HCT116 (cell line): ENCODE results near the gene TANC1. TPM values are rescaled to one million over a fixed set of nuclear protein-coding genes. Genes with fewer than 3 reads are reported as not detected.

Source experiments
- ATAC-seq: fragments of 200-7000 bp; cut with Tn5 transposase; 2 replicates; pipeline ENCODE4 v1.9.1; 2020; ENCODE audit warnings: mild to moderate bottlenecking, moderate library complexity
- BruUV-seq: library from RNA; stranded (reverse); fragments of 400-500 nt; replicated peaks from 2 replicates; lab custom pipeline; 2021; lab: Mats Ljungman, UMichigan
- CTCF ChIA-PET: fragments of 300-600 bp; sonication (Branson Sonifier 250); formaldehyde crosslinking; loops from one replicate; lab custom pipeline; 2021; ENCODE audit warnings: antibody characterized with exemption; lab: Charles Lee
- POLR2A ChIA-PET: fragments of 300-600, 350-600 bp; sonication (Branson Sonifier 250); formaldehyde crosslinking; loops from one replicate; lab custom pipeline; 2021; ENCODE audit warnings: antibody characterized with exemption; lab: Charles Lee
- RAD21 ChIA-PET, 2 experiments: fragments of 300-600 bp; sonication (Branson Sonifier 250); formaldehyde crosslinking; loops; one replicate each; lab custom pipeline; 2023; ENCODE audit warnings: low total read pairs in 2 of 2; ENCODE audit not compliant: uncharacterized antibody in 2 of 2, unreplicated experiment in 2 of 2, low non-redundant PET in 1 of 2; lab: Charles Lee
- DNase-seq: peaks from one replicate; pipeline ENCODE4 v3.0.0-alpha.2; 2010; ENCODE audit warnings: low read depth, low spot score
- H2AFZ ChIP-seq: fragments of 200-600 bp; shearing (Covaris generic), sonication (generic); 2 replicates; pipeline ENCODE4 v1.6.1; 2017; ENCODE audit warnings: low read depth, mixed run types, mixed read lengths, antibody characterized with exemption, low read length; ENCODE audit not compliant: poor library complexity, severe bottlenecking
- H3K27ac ChIP-seq: 2 replicates; pipeline ENCODE4 v1.5.1; 2012; ENCODE audit warnings: low read depth, low read length
- H3K27me3 ChIP-seq: fragments of 200-600 bp; sonication (generic); 2 replicates; pipeline ENCODE4 v1.6.1; 2016; ENCODE audit warnings: mixed run types, low read length, mixed read lengths; ENCODE audit not compliant: insufficient read depth
- H3K36me3 ChIP-seq, 2 experiments: fragments of 200-500 bp in 1 of 2; fragments of 200-600 bp in 1 of 2; sonication (Bioruptor generic) in 1 of 2; sonication (generic) in 1 of 2; 2 replicates each; pipeline versions ENCODE4 v1.5.1 to v1.6.1; 2014 to 2016; ENCODE audit warnings: low read length in 2 of 2, inconsistent platforms in 1 of 2, mixed read lengths in 1 of 2, mixed run types in 1 of 2; ENCODE audit not compliant: insufficient read depth in 2 of 2, control insufficient read depth in 1 of 2
- H3K4me1 ChIP-seq, 2 experiments: fragments of 200-600 bp in 1 of 2; sonication (generic) in 1 of 2; 2 replicates each; pipeline versions ENCODE4 v1.5.1 to v1.6.1; 2012 to 2017; ENCODE audit warnings: low read length in 2 of 2, inconsistent platforms in 1 of 2, mild to moderate bottlenecking in 1 of 2, mixed read lengths in 1 of 2, mixed run types in 1 of 2, moderate library complexity in 1 of 2; ENCODE audit not compliant: insufficient read depth in 2 of 2, control insufficient read depth in 1 of 2
- H3K4me2 ChIP-seq: fragments of 200-600 bp; sonication (generic); 2 replicates; pipeline ENCODE4 v1.6.1; 2017; ENCODE audit warnings: mixed run types, low read length, mixed read lengths
- H3K4me3 ChIP-seq, 2 experiments: fragments of 200-600 bp in 1 of 2; sonication (generic) in 1 of 2; replicated peaks in 1 of 2; 2 replicates each; pipeline ENCODE4 v1.5.1; 2011 to 2016; ENCODE audit warnings: low read length in 2 of 2, control low read depth in 1 of 2, low read depth in 1 of 2, mild to moderate bottlenecking in 1 of 2, mixed read lengths in 1 of 2, mixed run types in 1 of 2
- H3K79me2 ChIP-seq: fragments of 200-600 bp; sonication (generic); 2 replicates; pipeline ENCODE4 v1.6.1; 2017; ENCODE audit warnings: mild to moderate bottlenecking, mixed run types, low read length, moderate library complexity, mixed read lengths; ENCODE audit not compliant: insufficient read depth
- H3K9ac ChIP-seq: fragments of 200-600 bp; sonication (generic); 2 replicates; pipeline ENCODE4 v1.6.1; 2016; ENCODE audit warnings: low read length, mixed read lengths
- H3K9me2 ChIP-seq: fragments of 200-600 bp; sonication (generic), shearing (Covaris generic); 2 replicates; pipeline ENCODE4 v1.6.1; 2017; ENCODE audit warnings: mixed run types, mild to moderate bottlenecking, moderate library complexity; ENCODE audit not compliant: insufficient read depth
- H3K9me3 ChIP-seq, 2 experiments: fragments of 200-500 bp in 1 of 2; fragments of 200-600 bp in 1 of 2; sonication (Bioruptor generic) in 1 of 2; sonication (generic) in 1 of 2; 2 replicates each; pipeline ENCODE4 v1.6.1; 2014 to 2017; ENCODE audit warnings: low read length in 2 of 2, mixed read lengths in 2 of 2, inconsistent platforms in 1 of 2, low read depth in 1 of 2, mild to moderate bottlenecking in 1 of 2, mixed run types in 1 of 2, moderate library complexity in 1 of 2; ENCODE audit not compliant: control insufficient read depth in 1 of 2, insufficient read depth in 1 of 2
- H4K20me1 ChIP-seq: fragments of 200-600 bp; sonication (generic), shearing (Covaris generic); 2 replicates; pipeline ENCODE4 v1.6.1; 2017; ENCODE audit warnings: mixed run types, mild to moderate bottlenecking, moderate library complexity; ENCODE audit not compliant: insufficient read depth
- CEBPB ChIP-seq: IDR thresholded peaks from 2 replicates; pipeline ENCODE4 v1.6.1; 2012; ENCODE audit warnings: low read depth
- EGR1 ChIP-seq: IDR thresholded peaks from 2 replicates; pipeline ENCODE4 v1.6.1; 2012; ENCODE audit warnings: low read depth
- ELF1 ChIP-seq: IDR thresholded peaks from 2 replicates; pipeline ENCODE4 v1.6.1; 2012; ENCODE audit warnings: low read depth, borderline replicate concordance
- EZH2 ChIP-seq: fragments of 200-600 bp; sonication (generic); IDR thresholded peaks from 2 replicates; pipeline ENCODE4 v1.6.1; 2017; ENCODE audit warnings: antibody characterized with exemption, mixed run types
- EZH2phosphoT487 ChIP-seq: fragments of 200-600 bp; IDR thresholded peaks from 2 replicates; pipeline ENCODE4 v1.6.1; 2018; ENCODE audit warnings: antibody characterized with exemption, borderline replicate concordance
- POLR2A ChIP-seq: IDR thresholded peaks from 2 replicates; pipeline ENCODE4 v1.7.0; 2011; ENCODE audit warnings: borderline replicate concordance; ENCODE audit not compliant: insufficient read depth, insufficient read length; ENCODE audit errors: extremely low read depth
- POLR2AphosphoS5 ChIP-seq: IDR thresholded peaks from 2 replicates; pipeline ENCODE4 v1.6.1; 2011; ENCODE audit warnings: mild to moderate bottlenecking, low read depth, low read length, moderate library complexity
- RAD21 ChIP-seq: IDR thresholded peaks from 2 replicates; pipeline ENCODE4 v1.6.1; 2012; ENCODE audit warnings: low read depth, mild to moderate bottlenecking
- SIN3A ChIP-seq: IDR thresholded peaks from 2 replicates; pipeline ENCODE4 v1.6.1; 2012; ENCODE audit warnings: low read depth
- SP1 ChIP-seq: IDR thresholded peaks from 2 replicates; pipeline ENCODE4 v1.6.1; 2012; ENCODE audit warnings: low read depth
- SRF ChIP-seq: IDR thresholded peaks from 2 replicates; pipeline ENCODE4 v1.6.1; 2012; ENCODE audit warnings: low read depth
- TCF7L2 ChIP-seq: IDR thresholded peaks from 2 replicates; pipeline ENCODE4 v1.7.0; 2011; ENCODE audit warnings: borderline replicate concordance, inconsistent platforms; ENCODE audit not compliant: insufficient read depth, insufficient read length; ENCODE audit errors: extremely low read depth
- ZFX ChIP-seq: fragments of 450-650 bp; IDR thresholded peaks from 2 replicates; pipeline ENCODE4 v1.6.1; 2017
- ZNF274 ChIP-seq: fragments of 200-500 bp; sonication (Bioruptor generic); IDR thresholded peaks from 2 replicates; pipeline ENCODE4 v1.6.1; 2014; ENCODE audit warnings: mild to moderate bottlenecking, low read depth, low read length, inconsistent platforms
- intact Hi-C: fragments of 100-400 bp; cut with micrococcal nuclease; formaldehyde crosslinking; loops from 2 replicates; pipeline ENCODE4 v1.10.0; 2022
- total RNA-seq: library from RNA; stranded (reverse); gene quantifications from one replicate; pipeline ENCODE4 v1.2.1, GENCODE V29; 2021; ENCODE audit not compliant: unreplicated experiment
- TF ChIP-seq, protein P1 (sequence below): IDR thresholded peaks from 2 replicates; pipeline ENCODE4 v1.6.1; 2012; ENCODE audit warnings: low read depth
- TF ChIP-seq, protein P2 (sequence below): IDR thresholded peaks from 2 replicates; pipeline ENCODE4 v1.6.1; 2012
- TF ChIP-seq, protein P3 (sequence below), 3 experiments: fragments of 200-600 bp in 1 of 3; sonication (generic) in 1 of 3; IDR thresholded peaks in 2 of 3; conservative IDR thresholded peaks in 1 of 3; 2 replicates each; pipeline ENCODE4 v1.5.1; 2012 to 2017; ENCODE audit warnings: low read depth in 2 of 3, low read length in 2 of 3, antibody characterized with exemption in 1 of 3, borderline replicate concordance in 1 of 3, control low read depth in 1 of 3, mild to moderate bottlenecking in 1 of 3, mixed read lengths in 1 of 3, mixed run types in 1 of 3, moderate library complexity in 1 of 3; ENCODE audit not compliant: insufficient read depth in 1 of 3
- TF ChIP-seq, protein P4 (sequence below): IDR thresholded peaks from 2 replicates; pipeline ENCODE4 v1.6.1; 2012
- TF ChIP-seq, protein P5 (sequence below): IDR thresholded peaks from 2 replicates; pipeline ENCODE4 v1.6.1; 2011; ENCODE audit warnings: mild to moderate bottlenecking, low read length, moderate library complexity; ENCODE audit not compliant: insufficient replicate concordance; ENCODE audit errors: extremely low read depth

The TANC1 gene
- total RNA-seq, 1 experiment from 2014 or later, result 15.1 TPM

DNA sequence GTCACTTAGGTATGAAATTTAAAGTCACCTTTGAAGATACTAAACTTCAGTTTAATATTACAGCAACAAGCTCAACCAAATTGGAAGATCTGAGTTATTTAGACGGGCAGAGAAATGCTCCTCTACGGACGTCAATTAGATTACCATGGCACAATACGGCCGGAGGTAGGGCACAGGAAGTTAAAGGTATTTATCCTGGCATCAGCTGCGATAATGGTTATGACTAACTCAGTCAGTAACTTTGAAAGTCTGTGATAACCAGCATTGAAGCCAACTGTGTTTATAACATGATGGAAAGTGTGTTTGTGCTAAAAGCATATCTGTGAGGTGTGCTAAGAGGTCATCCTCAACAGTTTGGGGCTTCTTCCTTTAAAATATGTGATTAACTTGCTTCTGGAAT lies 200.7 kb downstream of the TANC1 start (continued):
- TF ChIP-seq SP1 (no peak), ZFX (no peak)
- TF ChIP-seq, protein P1, sequence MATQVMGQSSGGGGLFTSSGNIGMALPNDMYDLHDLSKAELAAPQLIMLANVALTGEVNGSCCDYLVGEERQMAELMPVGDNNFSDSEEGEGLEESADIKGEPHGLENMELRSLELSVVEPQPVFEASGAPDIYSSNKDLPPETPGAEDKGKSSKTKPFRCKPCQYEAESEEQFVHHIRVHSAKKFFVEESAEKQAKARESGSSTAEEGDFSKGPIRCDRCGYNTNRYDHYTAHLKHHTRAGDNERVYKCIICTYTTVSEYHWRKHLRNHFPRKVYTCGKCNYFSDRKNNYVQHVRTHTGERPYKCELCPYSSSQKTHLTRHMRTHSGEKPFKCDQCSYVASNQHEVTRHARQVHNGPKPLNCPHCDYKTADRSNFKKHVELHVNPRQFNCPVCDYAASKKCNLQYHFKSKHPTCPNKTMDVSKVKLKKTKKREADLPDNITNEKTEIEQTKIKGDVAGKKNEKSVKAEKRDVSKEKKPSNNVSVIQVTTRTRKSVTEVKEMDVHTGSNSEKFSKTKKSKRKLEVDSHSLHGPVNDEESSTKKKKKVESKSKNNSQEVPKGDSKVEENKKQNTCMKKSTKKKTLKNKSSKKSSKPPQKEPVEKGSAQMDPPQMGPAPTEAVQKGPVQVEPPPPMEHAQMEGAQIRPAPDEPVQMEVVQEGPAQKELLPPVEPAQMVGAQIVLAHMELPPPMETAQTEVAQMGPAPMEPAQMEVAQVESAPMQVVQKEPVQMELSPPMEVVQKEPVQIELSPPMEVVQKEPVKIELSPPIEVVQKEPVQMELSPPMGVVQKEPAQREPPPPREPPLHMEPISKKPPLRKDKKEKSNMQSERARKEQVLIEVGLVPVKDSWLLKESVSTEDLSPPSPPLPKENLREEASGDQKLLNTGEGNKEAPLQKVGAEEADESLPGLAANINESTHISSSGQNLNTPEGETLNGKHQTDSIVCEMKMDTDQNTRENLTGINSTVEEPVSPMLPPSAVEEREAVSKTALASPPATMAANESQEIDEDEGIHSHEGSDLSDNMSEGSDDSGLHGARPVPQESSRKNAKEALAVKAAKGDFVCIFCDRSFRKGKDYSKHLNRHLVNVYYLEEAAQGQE, result no peak

DNA sequence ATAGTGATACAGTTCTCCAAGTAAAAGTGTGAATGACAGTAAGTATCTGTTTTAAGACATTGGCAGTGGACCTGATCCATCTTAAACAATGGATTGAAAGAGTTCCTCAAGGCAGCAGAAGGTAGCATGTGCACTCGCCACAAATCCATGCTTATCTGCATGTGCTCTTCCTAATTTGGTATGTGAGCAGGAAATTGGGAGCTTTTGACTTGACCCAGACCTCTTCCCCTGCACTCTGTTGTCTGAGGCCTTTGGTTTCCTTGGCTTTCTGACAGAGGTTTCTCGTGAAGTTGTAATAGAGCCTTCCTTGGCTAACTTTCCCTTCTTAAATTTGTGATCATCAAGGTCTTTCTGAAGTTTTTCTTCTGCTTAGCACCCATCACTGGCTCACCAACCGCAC lies 204.0 kb downstream of the TANC1 start:
- no peak overlapping the region for H3K27ac ChIP-seq

More for the DNA sequence above, 204.0 kb downstream of the TANC1 start:
- no peaks in the 10 kb centered on the region for H3K79me2 ChIP-seq
- no peak for TF ChIP-seq POLR2AphosphoS5
- TF ChIP-seq ELF1, result no peak
- TF ChIP-seq, protein P2, sequence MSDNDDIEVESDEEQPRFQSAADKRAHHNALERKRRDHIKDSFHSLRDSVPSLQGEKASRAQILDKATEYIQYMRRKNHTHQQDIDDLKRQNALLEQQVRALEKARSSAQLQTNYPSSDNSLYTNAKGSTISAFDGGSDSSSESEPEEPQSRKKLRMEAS, result no peak
- TF ChIP-seq, protein P3, sequence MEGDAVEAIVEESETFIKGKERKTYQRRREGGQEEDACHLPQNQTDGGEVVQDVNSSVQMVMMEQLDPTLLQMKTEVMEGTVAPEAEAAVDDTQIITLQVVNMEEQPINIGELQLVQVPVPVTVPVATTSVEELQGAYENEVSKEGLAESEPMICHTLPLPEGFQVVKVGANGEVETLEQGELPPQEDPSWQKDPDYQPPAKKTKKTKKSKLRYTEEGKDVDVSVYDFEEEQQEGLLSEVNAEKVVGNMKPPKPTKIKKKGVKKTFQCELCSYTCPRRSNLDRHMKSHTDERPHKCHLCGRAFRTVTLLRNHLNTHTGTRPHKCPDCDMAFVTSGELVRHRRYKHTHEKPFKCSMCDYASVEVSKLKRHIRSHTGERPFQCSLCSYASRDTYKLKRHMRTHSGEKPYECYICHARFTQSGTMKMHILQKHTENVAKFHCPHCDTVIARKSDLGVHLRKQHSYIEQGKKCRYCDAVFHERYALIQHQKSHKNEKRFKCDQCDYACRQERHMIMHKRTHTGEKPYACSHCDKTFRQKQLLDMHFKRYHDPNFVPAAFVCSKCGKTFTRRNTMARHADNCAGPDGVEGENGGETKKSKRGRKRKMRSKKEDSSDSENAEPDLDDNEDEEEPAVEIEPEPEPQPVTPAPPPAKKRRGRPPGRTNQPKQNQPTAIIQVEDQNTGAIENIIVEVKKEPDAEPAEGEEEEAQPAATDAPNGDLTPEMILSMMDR (IDR thresholded peaks at IDR 0.05 in 2 of 3, conservative IDR thresholded peaks at IDR 0.05 in 1 of 3; ENCODE audit: borderline replicate concordance in 1 of 3, insufficient read depth in 1 of 3, low read depth in 2 of 3, low read length in 2 of 3), result no peak
- TF ChIP-seq SIN3A, result no peak
- TF ChIP-seq, protein P4, sequence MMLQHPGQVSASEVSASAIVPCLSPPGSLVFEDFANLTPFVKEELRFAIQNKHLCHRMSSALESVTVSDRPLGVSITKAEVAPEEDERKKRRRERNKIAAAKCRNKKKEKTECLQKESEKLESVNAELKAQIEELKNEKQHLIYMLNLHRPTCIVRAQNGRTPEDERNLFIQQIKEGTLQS, result no peak
- TF ChIP-seq EZH2phosphoT487, result no peak
- no peak for TF ChIP-seq CEBPB
- no peak for TF ChIP-seq POLR2A
- no peak for TF ChIP-seq ZNF274
- TF ChIP-seq TCF7L2, result no peak
- TF ChIP-seq RAD21, result no peak
- TF ChIP-seq EZH2, result no peak
- TF ChIP-seq SRF, result no peak
- TF ChIP-seq, protein P5, sequence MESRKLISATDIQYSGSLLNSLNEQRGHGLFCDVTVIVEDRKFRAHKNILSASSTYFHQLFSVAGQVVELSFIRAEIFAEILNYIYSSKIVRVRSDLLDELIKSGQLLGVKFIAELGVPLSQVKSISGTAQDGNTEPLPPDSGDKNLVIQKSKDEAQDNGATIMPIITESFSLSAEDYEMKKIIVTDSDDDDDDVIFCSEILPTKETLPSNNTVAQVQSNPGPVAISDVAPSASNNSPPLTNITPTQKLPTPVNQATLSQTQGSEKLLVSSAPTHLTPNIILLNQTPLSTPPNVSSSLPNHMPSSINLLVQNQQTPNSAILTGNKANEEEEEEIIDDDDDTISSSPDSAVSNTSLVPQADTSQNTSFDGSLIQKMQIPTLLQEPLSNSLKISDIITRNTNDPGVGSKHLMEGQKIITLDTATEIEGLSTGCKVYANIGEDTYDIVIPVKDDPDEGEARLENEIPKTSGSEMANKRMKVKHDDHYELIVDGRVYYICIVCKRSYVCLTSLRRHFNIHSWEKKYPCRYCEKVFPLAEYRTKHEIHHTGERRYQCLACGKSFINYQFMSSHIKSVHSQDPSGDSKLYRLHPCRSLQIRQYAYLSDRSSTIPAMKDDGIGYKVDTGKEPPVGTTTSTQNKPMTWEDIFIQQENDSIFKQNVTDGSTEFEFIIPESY, result no peak
- TF ChIP-seq EGR1, result no peak
- ChIA-PET POLR2A (no interaction called here), RAD21 (no interaction called here), CTCF (no interaction called here)
- H3K9me2 ChIP-seq, result no peaks in the 10 kb centered on the region
- H3K27me3 ChIP-seq, result no peaks in the 10 kb centered on the region
- no peaks in the 10 kb centered on the region for H3K9me3 ChIP-seq
- no peaks in the 10 kb centered on the region for H3K4me1 ChIP-seq
- no peak overlapping the region for H3K4me2 ChIP-seq
- no peaks in the 10 kb centered on the region for H4K20me1 ChIP-seq
- no peak for DNase-seq
- no TSS peak for BruUV-seq
- H3K9ac ChIP-seq, result no peak overlapping the region
- H3K36me3 ChIP-seq, result no peaks in the 10 kb centered on the region
- H2AFZ ChIP-seq, result no peak overlapping the region
- intact Hi-C loops, result no loop called here
- ATAC-seq, result no peak
- H3K4me3 ChIP-seq, result no peak overlapping the region
